Stomach smooth muscle (tissue), 2 donors: ENCODE data around the gene MIPOL1.
"Not testable (repeated sequence)": the region's sequence is repeated elsewhere in the genome, so short reads cannot be mapped to it uniquely, and the experiment has no call there.

Experiments used
- H3K27ac ChIP-seq: one replicate; pipeline ENCODE4 v1.7.0; 2013; ENCODE audit warnings: mild to moderate bottlenecking, low read length, inconsistent platforms
- H3K27me3 ChIP-seq, 2 donors: one replicate each; pipeline ENCODE4 v1.7.0; 2013; ENCODE audit warnings: low read length in 2 of 2; ENCODE audit not compliant: insufficient read depth in 2 of 2, control insufficient read depth in 1 of 2
- H3K36me3 ChIP-seq, 2 donors: one replicate each; pipeline ENCODE4 v1.7.0; 2013; ENCODE audit warnings: low read length in 2 of 2; ENCODE audit not compliant: control insufficient read depth in 2 of 2, insufficient read depth in 2 of 2
- H3K4me1 ChIP-seq: one replicate; pipeline ENCODE4 v1.7.0; 2013; ENCODE audit warnings: low read length; ENCODE audit not compliant: control insufficient read depth, insufficient read depth
- H3K4me3 ChIP-seq, 2 donors: one replicate each; pipeline ENCODE4 v1.7.0; 2013; ENCODE audit warnings: low read length in 2 of 2
- H3K9ac ChIP-seq, 2 donors: one replicate each; pipeline ENCODE4 v1.7.0; 2013; ENCODE audit warnings: low read length in 2 of 2, mild to moderate bottlenecking in 1 of 2
- H3K9me3 ChIP-seq, 2 donors: one replicate each; pipeline ENCODE4 v1.7.0; 2013; ENCODE audit warnings: low read length in 2 of 2; ENCODE audit not compliant: control insufficient read depth in 2 of 2
- donor health status: healthy.
- donor health status: Pancreatic carcinoma.

Gene MIPOL1

DNA sequence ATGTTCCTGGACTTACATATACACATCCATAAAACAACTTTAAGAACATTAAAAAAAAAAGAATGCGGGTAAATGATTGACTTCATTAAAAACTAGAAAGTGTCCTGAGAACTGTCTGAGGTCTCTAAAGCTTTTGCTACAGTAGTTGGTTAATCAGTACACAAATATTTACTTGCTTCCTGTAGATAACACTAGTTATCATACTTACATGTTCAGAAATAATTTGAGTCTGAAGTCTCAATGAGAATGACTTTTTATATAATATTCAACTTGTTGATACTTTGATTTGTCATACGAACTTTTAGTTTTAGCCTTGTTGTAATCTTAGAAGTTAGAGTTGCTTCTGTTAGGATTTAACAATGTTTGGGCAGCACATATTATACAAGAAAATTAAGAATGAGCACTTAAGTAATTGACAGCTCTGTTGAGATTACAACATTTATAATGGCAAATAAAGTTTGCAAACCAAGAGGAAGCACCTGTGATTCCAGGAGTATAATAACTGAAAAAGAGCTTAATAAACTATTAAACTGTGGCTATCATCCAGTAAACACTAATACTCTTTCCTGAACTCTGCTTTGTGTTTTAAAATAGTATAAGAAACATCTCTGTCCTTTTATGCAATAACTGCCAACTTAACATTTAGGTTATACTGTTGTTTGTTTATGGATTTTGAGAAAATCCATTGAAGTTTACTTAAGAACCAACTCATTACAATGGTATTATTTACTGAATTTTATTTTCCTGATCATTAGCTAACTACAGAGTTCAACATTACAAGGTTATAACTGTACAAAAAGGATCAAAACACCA lies 131.7 kb downstream of the MIPOL1 start:
- no peaks in the 10 kb centered on the region for H3K9me3 ChIP-seq
- peaks cover 0 to 3% of the 10 kb centered on the region in 2 donors for H3K36me3 ChIP-seq
- no peak overlapping the region for H3K4me3 ChIP-seq
- no peak overlapping the region for H3K9ac ChIP-seq
- no peaks in the 10 kb centered on the region for H3K27me3 ChIP-seq
- H3K27ac ChIP-seq: no peak overlapping the region
- H3K4me1 ChIP-seq: no peaks in the 10 kb centered on the region

GRCh38 chr14:37330910-37331309 lies 133.2 kb downstream of the MIPOL1 start:
- Histone ChIP-seq H3K27me3 (no peaks in the 10 kb centered on the region), H3K4me3 (no peak overlapping the region), H3K9me3 (no peaks in the 10 kb centered on the region), H3K36me3 (peaks cover 0 to 3% of the 10 kb centered on the region in 2 donors), H3K27ac (no peak overlapping the region), H3K9ac (no peak overlapping the region), H3K4me1 (no peaks in the 10 kb centered on the region)

- no peak overlapping the region for H3K9ac ChIP-seq
- no peak overlapping the region for H3K4me3 ChIP-seq
- no peaks in the 10 kb centered on the region for H3K4me1 ChIP-seq
- no peaks in the 10 kb centered on the region for H3K27me3 ChIP-seq
- H3K9me3 ChIP-seq: no peaks in the 10 kb centered on the region
- H3K36me3 ChIP-seq: no peaks in the 10 kb centered on the region
- no peak overlapping the region for H3K27ac ChIP-seq
Measured at GRCh38 chr14:37340353-37340752, 142.6 kb downstream of the MIPOL1 start.

GRCh38 chr14:37343307-37344094 lies 145.8 kb downstream of the MIPOL1 start:
- H3K9ac ChIP-seq: no peak overlapping the region
- H3K36me3 ChIP-seq: no peaks in the 10 kb centered on the region
- H3K27me3 ChIP-seq: no peaks in the 10 kb centered on the region
- H3K9me3 ChIP-seq: no peaks in the 10 kb centered on the region
- no peaks in the 10 kb centered on the region for H3K4me1 ChIP-seq
- H3K4me3 ChIP-seq: peak overlapping the region; percentile 17 to 30
- no peak overlapping the region for H3K27ac ChIP-seq

- peaks cover 0 to 8% of the 10 kb centered on the region in 2 donors for H3K9me3 ChIP-seq
- H3K9ac ChIP-seq: no peak overlapping the region
- no peak overlapping the region for H3K4me3 ChIP-seq
- no peaks in the 10 kb centered on the region for H3K27me3 ChIP-seq
- no peaks in the 10 kb centered on the region for H3K4me1 ChIP-seq
- no peak overlapping the region for H3K27ac ChIP-seq
- no peaks in the 10 kb centered on the region for H3K36me3 ChIP-seq
Measured at GRCh38 chr14:37363661-37364060, 165.9 kb downstream of the MIPOL1 start.

DNA sequence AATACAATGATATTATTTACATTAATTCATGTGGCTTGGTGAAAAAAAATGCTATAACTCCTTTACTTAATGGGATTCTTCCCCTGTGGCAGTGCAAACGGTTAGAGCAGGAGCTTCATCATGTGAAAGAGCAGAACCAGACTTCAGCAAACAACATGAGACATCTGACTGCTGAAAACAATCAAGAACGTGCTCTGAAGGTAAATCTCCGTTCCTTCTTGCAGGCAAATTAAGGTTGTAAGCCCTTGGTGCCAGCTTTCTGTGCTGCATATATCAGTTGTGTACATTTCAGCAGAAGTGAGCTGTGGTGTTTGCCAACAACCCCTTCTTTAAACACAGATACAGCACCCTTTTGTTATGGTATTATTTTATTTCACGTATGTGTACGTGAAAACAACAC lies 171.7 kb downstream of the MIPOL1 start:
- Histone ChIP-seq H3K36me3 (no peaks in the 10 kb centered on the region), H3K4me3 (no peak overlapping the region), H3K9ac (no peak overlapping the region), H3K9me3 (no peaks in the 10 kb centered on the region), H3K4me1 (no peaks in the 10 kb centered on the region), H3K27me3 (no peaks in the 10 kb centered on the region), H3K27ac (no peak overlapping the region)

DNA sequence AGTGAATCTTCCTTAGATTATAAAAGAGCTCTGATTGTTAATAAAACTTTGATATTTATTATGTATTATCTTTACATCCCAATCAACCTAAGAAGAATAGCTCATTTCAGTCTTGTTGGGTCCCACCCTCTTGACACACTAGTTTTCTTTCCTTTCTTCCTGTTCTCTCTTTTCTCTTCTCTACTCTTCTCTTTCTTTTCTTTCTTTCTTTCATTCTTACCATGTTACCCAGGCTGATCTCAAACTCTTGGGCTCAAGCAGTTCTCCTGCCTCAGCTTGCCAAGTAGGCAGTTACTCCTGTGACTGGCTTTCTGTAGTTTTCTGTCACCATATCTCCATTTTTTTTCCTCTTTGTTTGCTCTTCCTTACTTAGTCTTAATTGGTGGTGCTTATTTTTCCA lies 177.8 kb downstream of the MIPOL1 start:
- Histone ChIP-seq H3K9ac (no peak overlapping the region), H3K27me3 (no peaks in the 10 kb centered on the region), H3K9me3 (no peaks in the 10 kb centered on the region), H3K36me3 (no peaks in the 10 kb centered on the region), H3K4me3 (no peak overlapping the region), H3K27ac (no peak overlapping the region), H3K4me1 (no peaks in the 10 kb centered on the region)

DNA sequence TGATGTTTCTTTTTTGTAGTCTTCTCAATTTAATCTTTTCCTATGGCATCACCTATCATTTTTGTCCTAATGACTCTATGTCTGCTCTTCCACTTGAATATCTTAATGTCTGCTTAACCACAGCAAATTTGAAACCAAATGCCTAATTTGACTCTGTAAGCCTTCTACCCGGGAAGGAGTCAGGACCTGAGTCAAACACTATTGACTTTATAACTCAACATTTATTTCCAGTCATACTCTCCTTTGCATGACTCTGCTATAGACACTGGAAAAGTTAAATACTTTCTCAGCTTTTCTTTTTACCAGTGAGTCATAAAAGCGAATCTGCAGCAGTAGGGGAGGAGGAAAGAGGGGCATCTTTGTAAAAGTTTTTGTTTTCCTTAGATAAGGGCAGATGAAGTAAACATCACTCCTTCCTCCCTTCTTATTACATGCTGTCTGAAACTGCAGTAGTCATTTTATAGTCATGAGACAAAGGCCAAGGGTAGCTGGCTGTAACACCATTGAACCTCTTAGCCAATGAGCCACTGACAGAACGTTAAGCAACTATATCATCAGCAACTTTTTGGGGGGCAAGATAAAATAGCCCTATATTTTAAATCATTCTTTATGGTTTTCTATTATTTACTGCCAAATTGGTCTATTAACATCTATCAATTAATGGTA lies 179.3 kb downstream of the MIPOL1 start:
- H3K4me1 ChIP-seq: no peaks in the 10 kb centered on the region
- no peaks in the 10 kb centered on the region for H3K36me3 ChIP-seq
- no peak overlapping the region for H3K4me3 ChIP-seq
- H3K9me3 ChIP-seq: no peaks in the 10 kb centered on the region
- no peak overlapping the region for H3K27ac ChIP-seq
- H3K27me3 ChIP-seq: no peaks in the 10 kb centered on the region
- H3K9ac ChIP-seq: no peak overlapping the region

- Histone ChIP-seq H3K27ac (no peak overlapping the region), H3K36me3 (no peaks in the 10 kb centered on the region), H3K9ac (no peak overlapping the region), H3K4me3 (no peak overlapping the region), H3K27me3 (no peaks in the 10 kb centered on the region), H3K9me3 (no peaks in the 10 kb centered on the region), H3K4me1 (no peaks in the 10 kb centered on the region)
Measured at GRCh38 chr14:37384870-37385596, 187.3 kb downstream of the MIPOL1 start.

DNA sequence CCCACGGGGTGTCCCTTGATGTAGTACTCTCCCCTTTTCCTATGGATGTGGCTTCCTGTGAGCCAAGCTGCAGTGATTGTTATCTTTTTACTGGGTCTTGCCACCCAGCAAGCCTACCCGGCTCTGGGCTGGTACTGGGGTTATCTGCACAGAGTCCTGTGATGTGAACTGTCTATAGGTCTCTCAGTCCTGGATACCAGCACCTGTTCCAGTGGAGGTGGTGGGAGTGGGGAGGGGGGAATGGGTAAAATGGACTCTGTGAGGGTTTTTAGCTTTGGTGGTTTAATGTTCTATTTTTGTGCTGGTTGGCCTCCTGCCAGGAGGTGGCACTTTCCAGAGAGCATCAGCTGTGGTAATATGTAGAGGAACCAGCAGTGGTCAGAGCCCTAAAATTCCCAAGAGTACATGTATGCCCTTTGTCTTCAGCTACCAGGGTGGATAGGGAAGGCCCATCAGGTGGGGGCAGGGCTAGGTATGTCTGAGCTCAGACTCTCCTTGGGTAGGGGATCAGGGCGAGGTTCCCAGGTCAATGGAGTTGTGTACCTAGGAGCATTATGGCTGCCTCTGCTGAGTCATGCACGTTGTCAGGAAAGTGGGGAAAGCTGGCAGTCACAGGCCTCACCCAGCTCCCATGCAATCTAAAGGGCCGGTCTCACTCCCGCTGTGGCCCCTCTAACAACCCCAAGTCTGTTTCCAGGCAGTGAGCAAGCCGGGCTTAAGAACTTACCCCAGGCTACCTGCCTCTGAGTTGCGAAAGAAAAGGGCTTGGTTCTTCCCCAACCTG lies 199.6 kb downstream of the MIPOL1 start:
- not testable (repeated sequence) for H3K36me3 ChIP-seq, H3K9ac ChIP-seq, H3K27me3 ChIP-seq, H3K9me3 ChIP-seq, H3K4me3 ChIP-seq, H3K4me1 ChIP-seq, H3K27ac ChIP-seq
